H1 (cell line): ENCODE results near the gene TBC1D10A. TPM values are rescaled to one million over a fixed set of nuclear protein-coding genes. Genes with fewer than 3 reads are reported as not detected.

ENCODE experiments used
- CTCF ChIA-PET: fragments of 300-600 bp; sonication (Branson Sonifier 250); formaldehyde crosslinking; loops from one replicate; lab custom pipeline; 2021; ENCODE audit not compliant: partially characterized antibody; lab: Charles Lee
- POLR2A ChIA-PET: fragments of 300-600 bp; sonication (Branson Sonifier 250); formaldehyde crosslinking; loops from one replicate; lab custom pipeline; 2021; ENCODE audit warnings: inconsistent platforms; ENCODE audit not compliant: partially characterized antibody; lab: Charles Lee
- DNase-seq, 2 experiments: peaks; one replicate each; pipeline versions ENCODE4 v3.0.0 to v3.0.0-alpha.2; 2010 to 2022; ENCODE audit warnings: low spot score in 2 of 2, low read depth in 1 of 2, mixed read lengths in 1 of 2
- FAIRE-seq: peaks from 2 replicates; lab custom pipeline; 2011; peaks lifted over from hg19 to GRCh38; lab: Jason Lieb, UNC
- H2AFZ ChIP-seq: 2 replicates; pipeline ENCODE4 v1.8.1; 2012; ENCODE audit warnings: low read length, inconsistent platforms
- H2AK5ac ChIP-seq: 2 replicates; pipeline ENCODE4 v1.6.1; 2013; ENCODE audit warnings: low read depth, low read length
- H2BK120ac ChIP-seq: replicated peaks from 2 replicates; pipeline ENCODE3; 2013; ENCODE audit warnings: low read depth, low read length, inconsistent platforms
- H2BK12ac ChIP-seq: 2 replicates; pipeline ENCODE4 v1.6.1; 2013; ENCODE audit warnings: low read depth, low read length
- H2BK15ac ChIP-seq: 2 replicates; pipeline ENCODE4 v1.6.1; 2013; ENCODE audit warnings: low read length
- H2BK20ac ChIP-seq: 2 replicates; pipeline ENCODE4 v1.6.1; 2013; ENCODE audit warnings: low read length
- H2BK5ac ChIP-seq: 2 replicates; pipeline ENCODE4 v1.6.1; 2013; ENCODE audit warnings: low read depth, low read length
- H3K14ac ChIP-seq: 2 replicates; pipeline ENCODE4 v1.6.1; 2013; ENCODE audit warnings: inconsistent platforms; ENCODE audit not compliant: insufficient read length
- H3K18ac ChIP-seq: 2 replicates; pipeline ENCODE4 v1.6.1; 2013; ENCODE audit warnings: low read length; ENCODE audit errors: extremely low read depth
- H3K23ac ChIP-seq: 2 replicates; pipeline ENCODE4 v1.6.1; 2013; ENCODE audit warnings: inconsistent platforms; ENCODE audit not compliant: insufficient read length
- H3K23me2 ChIP-seq: 2 replicates; pipeline ENCODE4 v1.6.1; 2013; ENCODE audit warnings: low read depth, low read length
- H3K27ac ChIP-seq: 2 replicates; pipeline ENCODE4 v1.6.1; 2011; ENCODE audit warnings: low read depth, low read length, inconsistent platforms
- H3K27me3 ChIP-seq, 4 experiments: replicated peaks in 1 of 4; 1 replicate in 1 of 4; 2 replicates in 3 of 4; pipeline versions ENCODE4 v1.6.1 to v1.8.1; 2011 to 2013; ENCODE audit warnings: low read length in 3 of 4, mild to moderate bottlenecking in 3 of 4, inconsistent platforms in 2 of 4, mixed read lengths in 2 of 4, moderate library complexity in 1 of 4; ENCODE audit not compliant: control insufficient read depth in 3 of 4, insufficient read depth in 3 of 4; ENCODE audit errors: extremely low read depth in 1 of 4
- H3K36me3 ChIP-seq, 4 experiments: 2 replicates each; pipeline versions ENCODE4 v1.6.1 to v1.8.1; 2011 to 2013; ENCODE audit warnings: mild to moderate bottlenecking in 4 of 4, low read length in 3 of 4, moderate library complexity in 2 of 4, control low read depth in 1 of 4, inconsistent platforms in 1 of 4; ENCODE audit not compliant: insufficient read depth in 4 of 4, control insufficient read depth in 2 of 4
- H3K4ac ChIP-seq: replicated peaks from 2 replicates; pipeline ENCODE3; 2013; ENCODE audit warnings: low read length, low read depth, mixed read lengths, inconsistent platforms; ENCODE audit not compliant: insufficient read length
- H3K4me1 ChIP-seq, 4 experiments: replicated peaks in 1 of 4; 1 replicate in 1 of 4; 2 replicates in 3 of 4; pipeline versions ENCODE4 v1.6.1 to v1.8.1; 2011 to 2013; ENCODE audit warnings: low read length in 3 of 4, inconsistent platforms in 2 of 4, mixed read lengths in 1 of 4; ENCODE audit not compliant: insufficient read depth in 4 of 4, control insufficient read depth in 3 of 4
- H3K4me2 ChIP-seq, 2 experiments: 2 replicates each; pipeline versions ENCODE4 v1.6.1 to v1.8.1; 2011 to 2013; ENCODE audit warnings: low read depth in 2 of 2, low read length in 2 of 2, control low read depth in 1 of 2, inconsistent platforms in 1 of 2, mild to moderate bottlenecking in 1 of 2; ENCODE audit not compliant: insufficient read depth in 1 of 2
- H3K4me3 ChIP-seq, 4 experiments: fragments of 200-600, 300-600 bp in 1 of 4; sonication (generic), shearing (Covaris generic), sonication (Bioruptor Twin) in 1 of 4; 2 replicates each; pipeline versions ENCODE4 v1.5.1 to v1.8.1; 2011 to 2016; ENCODE audit warnings: low read length in 4 of 4, low read depth in 3 of 4, control low read depth in 2 of 4, inconsistent platforms in 2 of 4, mild to moderate bottlenecking in 2 of 4, mixed read lengths in 1 of 4, moderate library complexity in 1 of 4; ENCODE audit not compliant: insufficient read depth in 2 of 4; ENCODE audit errors: extremely low read depth in 1 of 4
- H3K56ac ChIP-seq: replicated peaks from 2 replicates; pipeline ENCODE3; 2013; ENCODE audit warnings: low read depth, mild to moderate bottlenecking, mixed read lengths, low read length, inconsistent platforms; ENCODE audit not compliant: insufficient read length
- H3K79me1 ChIP-seq: 2 replicates; pipeline ENCODE4 v1.6.1; 2013; ENCODE audit warnings: low read depth, low read length, control low read depth
- H3K79me2 ChIP-seq, 2 experiments: 2 replicates each; pipeline versions ENCODE4 v1.6.1 to v1.8.1; 2012 to 2013; ENCODE audit warnings: low read length in 2 of 2, mild to moderate bottlenecking in 2 of 2, inconsistent platforms in 1 of 2; ENCODE audit not compliant: insufficient read depth in 2 of 2, control insufficient read depth in 1 of 2
- H3K9ac ChIP-seq, 4 experiments: replicated peaks in 1 of 4; 1 replicate in 1 of 4; 2 replicates in 3 of 4; pipeline versions ENCODE4 v1.6.1 to v1.8.1; 2011 to 2013; ENCODE audit warnings: low read depth in 3 of 4, low read length in 3 of 4, control low read depth in 2 of 4, mild to moderate bottlenecking in 2 of 4, moderate library complexity in 2 of 4, inconsistent platforms in 1 of 4; ENCODE audit errors: extremely low read depth in 1 of 4
- H3K9me3 ChIP-seq, 2 experiments: 2 replicates each; pipeline versions ENCODE4 v1.6.1 to v1.8.1; 2012 to 2013; ENCODE audit warnings: mild to moderate bottlenecking in 2 of 2, moderate library complexity in 2 of 2, control low read depth in 1 of 2, inconsistent platforms in 1 of 2, low read depth in 1 of 2, low read length in 1 of 2, mixed read lengths in 1 of 2; ENCODE audit not compliant: insufficient read depth in 2 of 2
- H4K20me1 ChIP-seq, 2 experiments: replicated peaks in 1 of 2; 2 replicates each; pipeline versions ENCODE3 to v1.8.1; 2011 to 2013; ENCODE audit warnings: inconsistent platforms in 2 of 2, low read length in 2 of 2, mild to moderate bottlenecking in 1 of 2; ENCODE audit not compliant: insufficient read depth in 2 of 2, control insufficient read depth in 1 of 2
- H4K5ac ChIP-seq: 2 replicates; pipeline ENCODE4 v1.6.1; 2013; ENCODE audit warnings: low read length, low read depth, mixed read lengths, inconsistent platforms; ENCODE audit not compliant: insufficient read length
- H4K8ac ChIP-seq: 2 replicates; pipeline ENCODE4 v1.8.0; 2013; ENCODE audit warnings: mild to moderate bottlenecking, moderate library complexity, low read length, inconsistent platforms; ENCODE audit not compliant: insufficient read depth; ENCODE audit errors: extremely low read depth
- H4K91ac ChIP-seq: replicated peaks from 2 replicates; pipeline ENCODE3; 2013; ENCODE audit warnings: low read length, mixed read lengths, inconsistent platforms; ENCODE audit not compliant: insufficient read length
- BCL11A ChIP-seq, 2 experiments: IDR thresholded peaks; one replicate each; pipeline ENCODE4 v1.6.1; 2011; ENCODE audit warnings: low read depth in 2 of 2, low read length in 2 of 2, mild to moderate bottlenecking in 2 of 2
- CTBP2 ChIP-seq: IDR thresholded peaks from 2 replicates; pipeline ENCODE4 v1.7.0; 2011; ENCODE audit warnings: borderline replicate concordance, mild to moderate bottlenecking, moderate library complexity, mixed read lengths, low read length; ENCODE audit not compliant: insufficient read depth, insufficient read length
- E2F6 ChIP-seq: IDR thresholded peaks from 2 replicates; pipeline ENCODE4 v1.6.1; 2012; ENCODE audit warnings: inconsistent platforms
- GTF2F1 ChIP-seq: IDR thresholded peaks from 2 replicates; pipeline ENCODE4 v1.6.1; 2012; ENCODE audit warnings: low read depth, low read length, improper control_type of control experiment, borderline replicate concordance
- KDM4A ChIP-seq: IDR thresholded peaks from one replicate; pipeline ENCODE4 v1.7.1; 2012; ENCODE audit warnings: low read depth, mild to moderate bottlenecking, moderate library complexity, low read length, inconsistent platforms; ENCODE audit not compliant: severe bottlenecking
- KDM5A ChIP-seq: fragments of 200-600 bp; IDR thresholded peaks from 2 replicates; pipeline ENCODE4 v1.7.1; 2012; ENCODE audit warnings: mild to moderate bottlenecking, low read length, inconsistent platforms, mixed read lengths
- SAP30 ChIP-seq: fragments of 300-600 bp; sonication (generic); IDR thresholded peaks from 2 replicates; pipeline ENCODE4 v1.7.1; 2012; ENCODE audit warnings: low read length, moderate library complexity, mild to moderate bottlenecking, inconsistent platforms; ENCODE audit not compliant: insufficient read depth, insufficient replicate concordance
- SP4 ChIP-seq: IDR thresholded peaks from 2 replicates; pipeline ENCODE4 v1.6.1; 2012; ENCODE audit warnings: low read length, inconsistent platforms
- TAF1 ChIP-seq: IDR thresholded peaks from 2 replicates; pipeline ENCODE4 v1.6.1; 2011; ENCODE audit warnings: mild to moderate bottlenecking, low read depth, low read length
- TCF12 ChIP-seq: IDR thresholded peaks from 2 replicates; pipeline ENCODE4 v1.6.1; 2011; ENCODE audit warnings: low read depth, mild to moderate bottlenecking, low read length
- WGBS, 2 experiments: shearing (Covaris generic) in 1 of 2; methylation state at CpG; one replicate each; pipeline versions ENCODE4 v1.1.6 to v1.1.7; 2013 to 2015; ENCODE audit warnings: low lambda C conversion rate in 2 of 2, mixed read lengths in 2 of 2, inconsistent platforms in 1 of 2, low coverage in 1 of 2, missing lambda C conversion rate in 1 of 2; ENCODE audit not compliant: insufficient replicate concordance in 2 of 2, insufficient coverage in 1 of 2, insufficient read length in 1 of 2; ENCODE audit errors: extremely low coverage in 1 of 2, missing lambda C conversion rate in 1 of 2; 5-methylcytosine and 5-hydroxymethylcytosine counted together
- polyA plus RNA-seq, 7 experiments: library from polyadenylated mRNA; depleted of rRNA in 3 of 7; stranded (reverse) in 5 of 7; unstranded in 2 of 7; fragments of >200 nt in 5 of 7; fragments of 200-250 nt in 2 of 7; gene quantifications; 1 replicate in 5 of 7; 2 replicates in 1 of 7; 4 replicates in 1 of 7; pipeline versions ENCODE4 v1.2.1 to v1.2.3, GENCODE V29; 2011 to 2013; ENCODE audit warnings: missing spikeins in 2 of 7, mixed read lengths in 2 of 7
- total RNA-seq: library from RNA; stranded (reverse); fragmentation: NEBNext Ultra II Directional; extraction: Animal tissue kit (Norgen Biotek cat#: 25700); gene quantifications from 2 replicates; pipeline ENCODE4 v1.2.1, GENCODE V29; 2021
- TF ChIP-seq, protein P1 (sequence below): IDR thresholded peaks from 2 replicates; pipeline ENCODE4 v1.6.1; 2012; ENCODE audit warnings: low read length, inconsistent platforms

Gene TBC1D10A
- total and polyA plus RNA-seq, 2 of the 8 experiments (the other 6 are each of a cell fraction or from before 2014, with no cell fraction given): 5.4 to 7.0 TPM

GRCh38 chr22:30279932-30280331 is 46.8 kb downstream of the TBC1D10A start:
- FAIRE-seq (no peak), DNase-seq (no peak)
- Histone ChIP-seq H2BK15ac (no peak overlapping the region), H3K18ac (no peak overlapping the region), H3K56ac (no peak overlapping the region), H3K23ac (no peak overlapping the region), H3K27ac (no peak overlapping the region), H3K36me3 (no peaks in the 10 kb centered on the region), H3K14ac (no peak overlapping the region), H4K8ac (no peak overlapping the region), H2AFZ (no peak overlapping the region), H3K79me2 (no peaks in the 10 kb centered on the region), H2AK5ac (no peak overlapping the region), H3K79me1 (no peaks in the 10 kb centered on the region), H3K9ac (no peak overlapping the region), H4K5ac (no peak overlapping the region), H4K20me1 (no peaks in the 10 kb centered on the region), H3K9me3 (no peaks in the 10 kb centered on the region), H3K4me2 (no peak overlapping the region), H3K4me1 (peaks cover 0 to 10% (median 3%) of the 10 kb centered on the region in 4 experiments; a peak in 3 of 7 replicates), H2BK20ac (no peak overlapping the region), H4K91ac (no peak overlapping the region), H3K27me3 (no peaks in the 10 kb centered on the region), H3K4me3 (no peak overlapping the region), H2BK12ac (no peak overlapping the region), H2BK5ac (no peak overlapping the region), H2BK120ac (no peak overlapping the region), H3K4ac (no peak overlapping the region), H3K23me2 (no peaks in the 10 kb centered on the region; the same call in 1 of the 2 replicates)
- WGBS, 2 experiments: 91% methylated on average over 5 of the region's 5 CpGs; no CpG with 5 or more reads in 1 of the 2 experiments
- CTCF ChIA-PET: interaction anchor here (0.5 to 5.3 kb wide), 8 partner anchors 8 to 703 kb away, joined by 3 to 35 read pairs (median 4); partner anchors contain the start of genes CASTOR1 and TBC1D10A
- POLR2A ChIA-PET: interaction anchor here (1.4 to 1.7 kb wide), 2 partner anchors 8 to 17 kb away, joined by 3 read pairs; no protein-coding TSS in a partner anchor
- TF ChIP-seq GTF2F1 (no peak), E2F6 (no peak), KDM4A (no peak), KDM5A (no peak), TCF12 (no peak), BCL11A (IDR thresholded peaks at IDR 0.05; ENCODE audit: low read depth in 2 of 2, low read length in 2 of 2) (no peak), SP4 (no peak), CTBP2 (no peak), TAF1 (no peak), SAP30 (no peak)
- TF ChIP-seq, protein P1, sequence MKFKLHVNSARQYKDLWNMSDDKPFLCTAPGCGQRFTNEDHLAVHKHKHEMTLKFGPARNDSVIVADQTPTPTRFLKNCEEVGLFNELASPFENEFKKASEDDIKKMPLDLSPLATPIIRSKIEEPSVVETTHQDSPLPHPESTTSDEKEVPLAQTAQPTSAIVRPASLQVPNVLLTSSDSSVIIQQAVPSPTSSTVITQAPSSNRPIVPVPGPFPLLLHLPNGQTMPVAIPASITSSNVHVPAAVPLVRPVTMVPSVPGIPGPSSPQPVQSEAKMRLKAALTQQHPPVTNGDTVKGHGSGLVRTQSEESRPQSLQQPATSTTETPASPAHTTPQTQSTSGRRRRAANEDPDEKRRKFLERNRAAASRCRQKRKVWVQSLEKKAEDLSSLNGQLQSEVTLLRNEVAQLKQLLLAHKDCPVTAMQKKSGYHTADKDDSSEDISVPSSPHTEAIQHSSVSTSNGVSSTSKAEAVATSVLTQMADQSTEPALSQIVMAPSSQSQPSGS: no peak
